A673 (cell line): ENCODE data around the gene CA9.

Experiments
- EZH2 ChIP-seq: fragments of 200-600 bp; sonication (generic); IDR thresholded peaks from 2 replicates; pipeline ENCODE4 v1.6.1; 2017; ENCODE audit warnings: borderline replicate concordance, low read depth, mild to moderate bottlenecking, mixed read lengths, antibody characterized with exemption, low read length; ENCODE audit not compliant: poor library complexity, severe bottlenecking
- TF ChIP-seq, protein P1 (sequence below): fragments of 300-800, 200-600 bp; sonication (generic); conservative IDR thresholded peaks from 2 replicates; pipeline ENCODE4 v1.5.1; 2017; ENCODE audit warnings: low read depth, mild to moderate bottlenecking, antibody characterized with exemption, low read length, moderate library complexity, mixed read lengths

DNA sequence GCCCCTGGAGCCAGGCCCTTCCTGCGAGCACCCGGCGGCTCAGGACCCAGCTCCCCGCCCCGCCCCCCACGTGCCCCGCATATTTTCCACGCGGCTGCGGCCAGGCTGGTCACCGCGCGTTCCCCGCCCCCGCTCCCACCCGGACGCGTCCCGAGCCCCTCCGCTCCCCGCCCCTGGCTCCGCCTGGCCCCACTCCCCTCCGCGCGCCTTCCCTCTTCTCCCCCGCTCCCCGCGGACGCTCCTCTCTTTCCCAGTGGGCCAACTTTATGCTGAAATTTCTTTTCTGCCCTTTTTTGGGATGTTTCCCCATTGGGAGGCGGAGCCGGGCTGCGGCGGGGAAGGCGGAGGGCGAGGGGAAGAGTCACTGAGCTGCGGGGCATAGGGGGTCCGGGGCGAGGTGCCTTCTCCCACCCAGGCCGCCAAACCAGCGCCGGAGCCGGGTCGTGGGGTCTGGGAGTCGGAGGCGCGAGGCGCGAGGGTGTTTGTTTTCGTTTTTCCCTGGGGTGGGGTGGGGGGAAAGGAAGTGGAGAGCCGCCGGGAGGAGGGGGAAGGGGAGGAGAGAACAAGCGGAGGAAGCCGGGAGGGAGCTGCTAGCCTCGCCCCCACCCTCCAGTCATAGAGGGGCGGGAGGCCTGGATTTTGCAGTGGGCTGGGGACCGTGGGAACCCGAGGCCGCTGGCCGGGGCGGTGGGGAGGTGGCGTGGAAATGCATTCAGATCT is 17.0 kb downstream of the CA9 start:
- TF ChIP-seq, protein P1, sequence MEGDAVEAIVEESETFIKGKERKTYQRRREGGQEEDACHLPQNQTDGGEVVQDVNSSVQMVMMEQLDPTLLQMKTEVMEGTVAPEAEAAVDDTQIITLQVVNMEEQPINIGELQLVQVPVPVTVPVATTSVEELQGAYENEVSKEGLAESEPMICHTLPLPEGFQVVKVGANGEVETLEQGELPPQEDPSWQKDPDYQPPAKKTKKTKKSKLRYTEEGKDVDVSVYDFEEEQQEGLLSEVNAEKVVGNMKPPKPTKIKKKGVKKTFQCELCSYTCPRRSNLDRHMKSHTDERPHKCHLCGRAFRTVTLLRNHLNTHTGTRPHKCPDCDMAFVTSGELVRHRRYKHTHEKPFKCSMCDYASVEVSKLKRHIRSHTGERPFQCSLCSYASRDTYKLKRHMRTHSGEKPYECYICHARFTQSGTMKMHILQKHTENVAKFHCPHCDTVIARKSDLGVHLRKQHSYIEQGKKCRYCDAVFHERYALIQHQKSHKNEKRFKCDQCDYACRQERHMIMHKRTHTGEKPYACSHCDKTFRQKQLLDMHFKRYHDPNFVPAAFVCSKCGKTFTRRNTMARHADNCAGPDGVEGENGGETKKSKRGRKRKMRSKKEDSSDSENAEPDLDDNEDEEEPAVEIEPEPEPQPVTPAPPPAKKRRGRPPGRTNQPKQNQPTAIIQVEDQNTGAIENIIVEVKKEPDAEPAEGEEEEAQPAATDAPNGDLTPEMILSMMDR = no peak
- TF ChIP-seq EZH2 = no peak
